ENCODE measurements around the gene DEDD.

GRCh38 chr1:161100556-161100955, 31.9 kb downstream of the DEDD start:
- TF ChIP-seq EZH2phosphoT487 (IDR thresholded peaks at IDR 0.05; ENCODE audit: borderline replicate concordance, low read length) (no peak), CTCF (conservative IDR thresholded peaks at IDR 0.05; ENCODE audit: low read depth, low read length) (no peak)

All from PC-3 (cell line).